ENCODE data around the gene RAB35.

DNA sequence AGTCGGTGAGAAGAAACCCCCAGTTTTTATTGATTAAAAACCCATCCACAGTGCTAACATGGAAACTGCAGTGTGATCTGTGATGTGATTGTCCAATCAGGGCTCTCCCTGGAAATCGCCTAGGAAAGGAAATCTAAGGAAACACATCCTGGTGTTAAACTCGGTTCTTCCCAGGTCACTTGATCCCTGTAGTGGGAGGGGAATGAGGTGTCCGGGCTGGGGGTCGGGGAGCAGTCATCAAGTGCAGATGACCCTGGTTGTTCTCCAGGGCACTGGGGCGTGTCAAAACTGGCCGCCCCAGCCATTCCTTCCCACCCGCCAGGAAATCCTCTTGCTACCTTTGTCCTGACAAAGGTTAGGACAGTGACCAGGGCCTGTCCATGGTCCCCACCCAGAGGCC lies 20.8 kb downstream of the RAB35 start:
- TF ChIP-seq CTCF (conservative IDR thresholded peaks at IDR 0.05; ENCODE audit: low read depth in 2 of 2) (no peak), POLR2AphosphoS5 (IDR thresholded peaks at IDR 0.05; ENCODE audit: low read depth) (no peak), REST (IDR thresholded peaks at IDR 0.05; ENCODE audit: unreplicated experiment) (no peak), EZH2 (IDR thresholded peaks at IDR 0.05; ENCODE audit: low read depth, unreplicated experiment) (no peak), CREB1 (CRISPR knock-in tag; IDR thresholded peaks at IDR 0.05; ENCODE audit: low read depth) (no peak), EZH2phosphoT487 (IDR thresholded peaks at IDR 0.05; ENCODE audit: unreplicated experiment) (no peak)

Measured in GM23338 (cell line).